ENCODE results near the gene BCL3. TPM values are rescaled to one million over a fixed set of nuclear protein-coding genes. Genes with fewer than 3 reads are reported as not detected.
"Not testable (repeated sequence)": the region's sequence is repeated elsewhere in the genome, so short reads cannot be mapped to it uniquely, and the experiment has no call there.

Gene BCL3
- total RNA-seq, 1 donor from 2014 or later = 20.1 TPM

GRCh38 chr19:44777715-44778347, 29.3 kb downstream of the BCL3 start, which contains the start of gene CBLC:
CBLC (plus strand) TSS chr19:44777890; CDS start chr19:44777932, 42 bp downstream.
- Mint-ChIP-seq H3K27ac (peak within 1 kb of the TSS; percentile 59), H3K27me3 (ENCODE audit: low read depth) (peaks cover 7% of the 10 kb centered on the region), H3K4me1 (peaks cover 6% of the 10 kb centered on the region), H3K9me3 (no peaks in the 10 kb centered on the region), H3K4me3 (no peak within 1 kb of the TSS), H3K36me3 (no peaks in the 10 kb centered on the region)
- DNase-seq (ENCODE audit: low spot score in 2 of 2, unreplicated experiment in 2 of 2) = peak; percentile 54 to 70
- no peak for TF ChIP-seq CTCF (IDR thresholded peaks at IDR 0.05; ENCODE audit: unreplicated experiment)

GRCh38 chr19:44779150-44779549, 30.6 kb downstream of the BCL3 start:
- H3K9me3 Mint-ChIP-seq = no peaks in the 10 kb centered on the region

GRCh38 chr19:44781694-44782093, 33.2 kb downstream of the BCL3 start:
- H3K4me3 Mint-ChIP-seq; DNase-seq (ENCODE audit: low spot score in 2 of 2, unreplicated experiment in 2 of 2); H3K9me3 Mint-ChIP-seq; H3K36me3 Mint-ChIP-seq; H3K4me1 Mint-ChIP-seq; H3K27ac Mint-ChIP-seq; H3K27me3 Mint-ChIP-seq (ENCODE audit: low read depth): not testable (repeated sequence)

More at GRCh38 chr19:44779150-44779549, 30.6 kb downstream of the BCL3 start:
- Mint-ChIP-seq H3K4me1 (peaks cover 8% of the 10 kb centered on the region), H3K27ac (peak overlapping the region; percentile 53), H3K36me3 (no peaks in the 10 kb centered on the region), H3K27me3 (ENCODE audit: low read depth) (no peaks in the 10 kb centered on the region), H3K4me3 (peak overlapping the region; percentile 41)
- no peak for DNase-seq (ENCODE audit: low spot score in 2 of 2, unreplicated experiment in 2 of 2)
- no peak for TF ChIP-seq CTCF (IDR thresholded peaks at IDR 0.05; ENCODE audit: unreplicated experiment)

GRCh38 chr19:44782729-44783128, 34.2 kb downstream of the BCL3 start:
- H3K27ac Mint-ChIP-seq = no peak overlapping the region
- H3K27me3 Mint-ChIP-seq (ENCODE audit: low read depth) = no peaks in the 10 kb centered on the region
- no peak overlapping the region for H3K4me3 Mint-ChIP-seq

GRCh38 chr19:44783545-44783944, 35.0 kb downstream of the BCL3 start:
- H3K27ac Mint-ChIP-seq = no peak overlapping the region
- H3K36me3 Mint-ChIP-seq = no peaks in the 10 kb centered on the region
- no peak for DNase-seq (ENCODE audit: low spot score in 2 of 2, unreplicated experiment in 2 of 2)
- no peak for TF ChIP-seq CTCF (IDR thresholded peaks at IDR 0.05; ENCODE audit: unreplicated experiment)
- H3K4me3 Mint-ChIP-seq = no peak overlapping the region
- H3K9me3 Mint-ChIP-seq = no peaks in the 10 kb centered on the region
- H3K27me3 Mint-ChIP-seq (ENCODE audit: low read depth) = no peaks in the 10 kb centered on the region
- H3K4me1 Mint-ChIP-seq = peaks cover 8% of the 10 kb centered on the region

More at GRCh38 chr19:44782729-44783128, 34.2 kb downstream of the BCL3 start:
- TF ChIP-seq CTCF (IDR thresholded peaks at IDR 0.05; ENCODE audit: unreplicated experiment) = no peak
- no peak for DNase-seq (ENCODE audit: low spot score in 2 of 2, unreplicated experiment in 2 of 2)
- no peaks in the 10 kb centered on the region for H3K36me3 Mint-ChIP-seq
- peaks cover 8% of the 10 kb centered on the region for H3K4me1 Mint-ChIP-seq
- no peaks in the 10 kb centered on the region for H3K9me3 Mint-ChIP-seq

GRCh38 chr19:44785271-44785670, 36.8 kb downstream of the BCL3 start:
- H3K4me3 Mint-ChIP-seq = no peak overlapping the region
- no peak for TF ChIP-seq CTCF (IDR thresholded peaks at IDR 0.05; ENCODE audit: unreplicated experiment)
- no peaks in the 10 kb centered on the region for H3K9me3 Mint-ChIP-seq
- H3K27me3 Mint-ChIP-seq (ENCODE audit: low read depth) = no peaks in the 10 kb centered on the region
- H3K36me3 Mint-ChIP-seq = no peaks in the 10 kb centered on the region
- no peak overlapping the region for H3K27ac Mint-ChIP-seq
- DNase-seq (ENCODE audit: low spot score in 2 of 2, unreplicated experiment in 2 of 2) = no peak
- peaks cover 8% of the 10 kb centered on the region for H3K4me1 Mint-ChIP-seq
